Measurements from ENCODE around the gene CIT. TPM values are rescaled to one million over a fixed set of nuclear protein-coding genes. Genes with fewer than 3 reads are reported as not detected.

CIT gene, protein sequence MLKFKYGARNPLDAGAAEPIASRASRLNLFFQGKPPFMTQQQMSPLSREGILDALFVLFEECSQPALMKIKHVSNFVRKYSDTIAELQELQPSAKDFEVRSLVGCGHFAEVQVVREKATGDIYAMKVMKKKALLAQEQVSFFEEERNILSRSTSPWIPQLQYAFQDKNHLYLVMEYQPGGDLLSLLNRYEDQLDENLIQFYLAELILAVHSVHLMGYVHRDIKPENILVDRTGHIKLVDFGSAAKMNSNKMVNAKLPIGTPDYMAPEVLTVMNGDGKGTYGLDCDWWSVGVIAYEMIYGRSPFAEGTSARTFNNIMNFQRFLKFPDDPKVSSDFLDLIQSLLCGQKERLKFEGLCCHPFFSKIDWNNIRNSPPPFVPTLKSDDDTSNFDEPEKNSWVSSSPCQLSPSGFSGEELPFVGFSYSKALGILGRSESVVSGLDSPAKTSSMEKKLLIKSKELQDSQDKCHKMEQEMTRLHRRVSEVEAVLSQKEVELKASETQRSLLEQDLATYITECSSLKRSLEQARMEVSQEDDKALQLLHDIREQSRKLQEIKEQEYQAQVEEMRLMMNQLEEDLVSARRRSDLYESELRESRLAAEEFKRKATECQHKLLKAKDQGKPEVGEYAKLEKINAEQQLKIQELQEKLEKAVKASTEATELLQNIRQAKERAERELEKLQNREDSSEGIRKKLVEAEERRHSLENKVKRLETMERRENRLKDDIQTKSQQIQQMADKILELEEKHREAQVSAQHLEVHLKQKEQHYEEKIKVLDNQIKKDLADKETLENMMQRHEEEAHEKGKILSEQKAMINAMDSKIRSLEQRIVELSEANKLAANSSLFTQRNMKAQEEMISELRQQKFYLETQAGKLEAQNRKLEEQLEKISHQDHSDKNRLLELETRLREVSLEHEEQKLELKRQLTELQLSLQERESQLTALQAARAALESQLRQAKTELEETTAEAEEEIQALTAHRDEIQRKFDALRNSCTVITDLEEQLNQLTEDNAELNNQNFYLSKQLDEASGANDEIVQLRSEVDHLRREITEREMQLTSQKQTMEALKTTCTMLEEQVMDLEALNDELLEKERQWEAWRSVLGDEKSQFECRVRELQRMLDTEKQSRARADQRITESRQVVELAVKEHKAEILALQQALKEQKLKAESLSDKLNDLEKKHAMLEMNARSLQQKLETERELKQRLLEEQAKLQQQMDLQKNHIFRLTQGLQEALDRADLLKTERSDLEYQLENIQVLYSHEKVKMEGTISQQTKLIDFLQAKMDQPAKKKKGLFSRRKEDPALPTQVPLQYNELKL (N-terminal part only)
- 7.0 and 12.3 TPM in 2 replicates for total RNA-seq

DNA sequence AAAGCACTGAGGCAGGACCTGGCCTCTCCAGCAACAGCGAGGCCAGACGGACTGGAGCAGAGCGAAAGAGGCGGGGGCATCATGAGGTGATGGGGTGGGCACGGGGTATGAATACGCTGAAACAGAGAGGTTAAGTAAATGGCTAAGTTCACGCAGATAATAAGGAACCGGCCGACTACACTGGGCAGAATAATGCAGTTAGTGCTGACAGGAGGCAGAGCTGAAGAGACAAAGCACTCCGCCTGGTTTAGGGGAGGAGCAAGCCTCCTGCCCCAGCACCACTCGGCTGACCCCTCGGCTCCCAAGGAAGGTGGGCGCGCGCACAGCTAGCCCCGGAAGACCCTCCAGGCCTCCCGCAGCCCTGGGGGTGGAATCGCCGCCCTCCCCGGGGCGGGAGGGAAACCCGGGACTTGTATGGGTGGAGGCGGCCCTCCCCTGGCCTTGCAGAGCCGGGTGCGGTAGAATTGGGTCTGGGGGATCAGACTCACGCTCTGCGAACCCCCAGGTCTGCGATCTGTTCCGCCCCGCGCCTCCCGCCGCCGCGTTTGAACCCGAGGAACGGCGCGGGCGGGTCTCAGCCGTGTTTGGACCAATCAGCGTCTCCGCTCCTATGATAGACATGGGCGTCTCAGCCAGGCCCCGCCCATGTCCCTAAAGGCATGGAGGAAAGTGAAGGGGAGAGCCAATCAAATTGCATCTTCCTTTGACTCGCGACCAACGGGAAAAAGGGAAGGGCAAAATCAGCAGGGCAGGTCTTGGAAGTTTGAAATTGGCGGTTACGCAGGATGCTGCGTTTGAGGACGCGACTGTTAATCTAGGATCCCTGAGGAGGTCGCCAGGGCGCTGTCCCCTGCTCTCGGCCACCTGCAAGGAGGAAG lies at the start of gene CIT:
Gene CIT, minus strand, starts transcription at position 560 of the 878 bp plus-strand sequence. CDS start 1,152 bp downstream, outside the sequence.

DNA sequence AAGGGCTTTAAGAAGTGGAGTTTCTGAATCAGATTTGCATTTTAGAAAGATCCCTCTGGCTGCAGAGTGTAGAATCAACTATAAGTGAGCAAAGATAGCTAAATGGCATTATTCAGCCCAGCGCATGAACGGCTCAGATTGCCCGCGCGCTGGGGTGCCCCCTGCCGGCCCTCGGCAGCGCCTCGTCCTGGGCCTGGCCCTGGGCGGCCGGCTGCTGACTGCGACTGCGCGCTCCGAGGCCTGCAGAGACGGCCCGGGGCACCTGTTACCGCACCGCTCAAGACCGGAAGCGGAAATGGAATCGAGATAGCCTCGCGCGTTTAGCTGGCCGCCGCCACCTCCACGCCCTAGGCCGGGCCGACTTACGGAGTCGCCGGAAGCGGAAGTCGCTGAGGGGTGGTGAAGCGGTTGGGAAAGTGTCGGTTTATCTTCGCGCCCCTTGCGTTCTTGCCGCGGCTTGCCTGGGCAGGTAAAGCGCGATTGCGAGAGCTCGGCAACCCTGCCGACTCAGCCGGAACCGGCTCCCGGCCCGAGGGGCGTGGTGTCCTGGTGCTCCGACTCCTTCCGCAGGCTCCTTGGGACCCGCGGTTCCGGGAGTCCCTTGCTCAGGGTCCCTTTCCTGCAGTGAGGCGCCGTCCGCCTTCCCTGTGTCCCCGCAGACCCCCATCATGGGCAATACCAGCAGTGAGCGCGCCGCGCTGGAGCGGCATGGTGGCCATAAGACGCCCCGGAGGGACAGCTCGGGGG lies 209.4 kb downstream of the CIT start, which contains the start of gene PRKAB1:
Gene PRKAB1, plus strand, starts transcription at position 557 of the 747 bp plus-strand sequence. Its CDS starts 112 bp downstream, at position 669.

Other genes with a start within 250 kb of the CIT start
- gene PRKAB1, start 209.2 kb downstream of the CIT start, total RNA-seq: 12.5 and 14.2 TPM in 2 replicates
- gene BICDL1, start 111.9 kb upstream of the CIT start, total RNA-seq: not detected in 2 replicates
- 26.2 and 32.1 TPM in 2 replicates for gene RAB35, start 239.4 kb upstream of the CIT start, total RNA-seq

Data from smooth muscle cell of the pulmonary artery (primary cell).